Stimulated activated naive B cell treated with anti-CD40 and anti-IgM and Interleukin-4, amounts not matched to agents 10 μg/mL and 1 μg/mL and 100 μg/mL, for 72 hours (primary cell): ENCODE data around the gene DDR1.
"Not testable (repeated sequence)": the region's sequence is repeated elsewhere in the genome, so short reads cannot be mapped to it uniquely, and the experiment has no call there.

Experiments
- ATAC-seq, 2 donors: fragments of 150-1000 bp; cut with Tn5 transposase; replicated peaks; 2 replicates each; pipeline ENCODE4 v1.10.0; 2021; ENCODE audit warnings: moderate library complexity in 1 of 2
- DNase-seq: peaks from one replicate; pipeline ENCODE4 v3.0.0; 2021
- H3K27ac Mint-ChIP-seq: one replicate; pipeline ENCODE4 v1.8.0; 2022; ENCODE audit warnings: mild to moderate bottlenecking, mixed read lengths
- H3K27me3 Mint-ChIP-seq, 2 donors: one replicate each; pipeline ENCODE4 v1.8.0; 2022; ENCODE audit warnings: mixed read lengths in 2 of 2
- H3K36me3 Mint-ChIP-seq, 2 donors: one replicate each; pipeline ENCODE4 v1.8.0; 2022; ENCODE audit warnings: mixed read lengths in 2 of 2, mild to moderate bottlenecking in 1 of 2
- H3K4me1 Mint-ChIP-seq, 2 donors: one replicate each; pipeline ENCODE4 v1.8.0; 2022; ENCODE audit warnings: mixed read lengths in 2 of 2, mild to moderate bottlenecking in 1 of 2
- H3K4me3 Mint-ChIP-seq, 2 donors: one replicate each; pipeline ENCODE4 v1.8.0; 2022; ENCODE audit warnings: mild to moderate bottlenecking in 2 of 2, mixed read lengths in 2 of 2, moderate library complexity in 1 of 2
- H3K9me3 Mint-ChIP-seq, 2 donors: one replicate each; pipeline ENCODE4 v1.8.0; 2022; ENCODE audit warnings: mixed read lengths in 2 of 2, mild to moderate bottlenecking in 1 of 2

Gene DDR1

DNA sequence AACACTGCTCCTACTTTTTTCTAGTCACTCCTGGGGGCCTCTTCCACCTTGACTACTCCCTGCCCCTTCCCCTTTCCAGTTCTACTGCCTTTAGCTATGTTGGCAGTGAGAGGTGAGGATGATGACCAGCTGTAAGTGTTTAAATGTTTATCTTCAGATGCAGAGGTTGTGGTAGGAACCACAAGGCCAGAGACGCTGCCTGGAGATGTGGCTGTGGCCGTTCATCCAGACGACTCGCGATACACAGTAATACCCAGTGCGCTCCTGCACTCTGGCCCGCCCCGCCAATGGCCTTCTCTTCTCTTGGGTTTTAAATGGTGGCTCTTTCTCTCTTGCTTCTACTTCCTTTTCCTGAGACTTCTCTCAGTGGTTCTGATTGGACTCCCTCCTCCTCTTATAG lies 34.4 kb downstream of the DDR1 start:
- H3K36me3 Mint-ChIP-seq: peaks cover 56 to 73% of the 10 kb centered on the region in 2 donors
- peaks cover 21 to 49% of the 10 kb centered on the region in 2 donors for H3K4me1 Mint-ChIP-seq
- no peak for DNase-seq
- H3K9me3 Mint-ChIP-seq: no peaks in the 10 kb centered on the region
- no peak overlapping the region for H3K27ac Mint-ChIP-seq
- ATAC-seq: no peak
- H3K27me3 Mint-ChIP-seq: no peaks in the 10 kb centered on the region
- H3K4me3 Mint-ChIP-seq: no peak overlapping the region

DNA sequence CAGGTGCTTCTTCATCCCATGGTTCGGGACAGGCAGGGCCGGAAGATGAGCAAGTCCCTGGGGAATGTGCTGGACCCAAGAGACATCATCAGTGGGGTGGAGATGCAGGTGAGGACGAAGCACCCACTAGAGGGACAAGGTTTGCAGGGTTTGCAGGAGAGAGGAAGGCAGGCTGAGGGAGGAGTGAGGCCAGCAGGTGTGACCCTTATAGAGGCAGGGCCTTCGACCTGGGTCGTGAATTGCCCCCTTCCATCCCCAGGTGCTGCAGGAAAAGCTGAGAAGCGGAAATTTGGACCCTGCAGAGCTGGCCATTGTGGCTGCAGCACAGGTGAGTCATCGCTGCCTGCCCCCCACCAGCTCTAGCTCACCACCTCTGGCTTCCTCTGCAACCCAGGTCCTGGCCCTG lies 38.1 kb downstream of the DDR1 start:
- no peak for ATAC-seq
- peak overlapping the region; percentile 68 for H3K27ac Mint-ChIP-seq
- peaks cover 2 to 14% of the 10 kb centered on the region in 2 donors for H3K4me1 Mint-ChIP-seq
- peaks cover 55 to 79% of the 10 kb centered on the region in 2 donors for H3K36me3 Mint-ChIP-seq
- DNase-seq: no peak
- no peak overlapping the region for H3K4me3 Mint-ChIP-seq
- H3K27me3 Mint-ChIP-seq: no peaks in the 10 kb centered on the region
- no peaks in the 10 kb centered on the region for H3K9me3 Mint-ChIP-seq

DNA sequence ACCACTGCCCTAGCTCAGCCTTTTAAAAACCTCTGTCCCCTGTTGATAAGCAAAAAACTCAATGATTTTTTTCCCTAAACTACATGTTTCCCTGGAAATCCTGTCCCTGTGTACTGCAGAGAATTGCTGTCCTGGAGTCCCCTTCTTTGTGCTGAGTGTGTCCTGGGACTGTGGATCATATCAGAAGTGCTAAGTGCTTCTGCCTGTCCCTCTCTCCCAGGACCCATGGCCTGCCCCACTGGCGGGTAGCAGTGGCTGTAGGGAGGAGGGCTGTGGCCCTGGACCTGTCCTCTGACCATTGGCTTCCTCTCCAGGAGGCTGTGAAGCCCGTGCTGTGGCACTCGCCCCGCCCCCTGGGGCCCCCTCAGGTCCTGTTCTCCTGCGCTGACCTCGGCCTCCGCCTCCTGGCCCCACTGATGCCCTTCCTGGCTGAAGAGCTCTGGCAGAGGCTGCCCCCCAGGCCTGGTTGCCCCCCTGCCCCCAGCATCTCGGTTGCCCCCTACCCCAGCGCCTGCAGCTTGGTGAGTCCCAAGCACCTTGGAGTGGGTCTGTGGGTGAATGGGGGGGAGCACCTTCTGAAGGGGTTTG lies 39.8 kb downstream of the DDR1 start:
- not testable (repeated sequence) for H3K27ac Mint-ChIP-seq, H3K4me3 Mint-ChIP-seq, ATAC-seq, H3K9me3 Mint-ChIP-seq, H3K4me1 Mint-ChIP-seq, DNase-seq, H3K27me3 Mint-ChIP-seq
- H3K36me3 Mint-ChIP-seq: peaks cover 56 to 81% of the 10 kb centered on the region in 2 donors

DNA sequence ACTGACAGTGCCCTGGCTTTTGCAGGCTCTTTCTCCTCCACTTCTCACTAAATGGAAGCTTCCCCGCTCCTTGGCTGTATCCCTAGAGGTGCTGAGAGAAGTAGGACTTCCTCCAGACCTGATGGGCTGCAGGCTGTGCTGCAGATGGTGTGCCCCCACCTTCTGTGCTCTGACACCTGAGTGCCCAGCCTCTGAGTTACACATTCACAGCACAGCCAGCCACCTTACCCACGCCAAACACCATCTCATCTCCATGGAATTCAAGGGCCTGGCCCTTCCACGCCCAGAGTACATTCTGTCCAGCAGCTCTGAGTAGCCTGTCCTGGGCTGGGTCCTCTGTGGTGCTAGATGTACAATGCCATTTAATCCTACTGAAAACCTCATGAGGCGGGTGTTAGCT lies 42.3 kb downstream of the DDR1 start:
- DNase-seq: no peak
- Mint-ChIP-seq H3K27ac (no peak overlapping the region), H3K36me3 (peaks cover 42 to 63% of the 10 kb centered on the region in 2 donors), H3K4me1 (no peaks in the 10 kb centered on the region), H3K4me3 (no peak overlapping the region), H3K27me3 (peaks cover 0 to 6% of the 10 kb centered on the region in 2 donors), H3K9me3 (peaks cover 5 to 10% of the 10 kb centered on the region in 2 donors)
- ATAC-seq: no peak

DNA sequence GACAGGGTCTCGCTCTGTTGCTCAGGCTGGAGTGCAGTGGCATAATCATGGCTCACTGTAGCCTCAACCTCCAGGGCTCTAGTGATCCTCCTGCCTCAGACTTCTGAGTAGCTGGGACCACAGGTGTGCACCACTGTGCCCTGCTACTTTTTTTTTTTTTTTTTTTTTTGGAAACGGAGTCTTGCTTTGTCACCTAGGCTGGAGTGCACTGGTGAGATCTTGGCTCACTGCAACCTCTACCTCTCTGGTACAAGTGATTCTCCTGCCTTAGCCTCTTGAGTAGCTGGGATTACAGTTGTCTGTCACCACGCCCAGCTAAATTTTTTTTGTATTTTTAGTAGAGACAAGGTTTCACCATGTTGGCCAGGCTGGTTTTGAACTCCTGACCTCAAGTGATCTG lies 42.8 kb downstream of the DDR1 start:
- ATAC-seq, H3K4me3 Mint-ChIP-seq, DNase-seq, H3K27ac Mint-ChIP-seq, H3K4me1 Mint-ChIP-seq, H3K9me3 Mint-ChIP-seq: not testable (repeated sequence)
- Mint-ChIP-seq H3K36me3 (peaks cover 39 to 60% of the 10 kb centered on the region in 2 donors), H3K27me3 (peaks cover 0 to 10% of the 10 kb centered on the region in 2 donors)

DNA sequence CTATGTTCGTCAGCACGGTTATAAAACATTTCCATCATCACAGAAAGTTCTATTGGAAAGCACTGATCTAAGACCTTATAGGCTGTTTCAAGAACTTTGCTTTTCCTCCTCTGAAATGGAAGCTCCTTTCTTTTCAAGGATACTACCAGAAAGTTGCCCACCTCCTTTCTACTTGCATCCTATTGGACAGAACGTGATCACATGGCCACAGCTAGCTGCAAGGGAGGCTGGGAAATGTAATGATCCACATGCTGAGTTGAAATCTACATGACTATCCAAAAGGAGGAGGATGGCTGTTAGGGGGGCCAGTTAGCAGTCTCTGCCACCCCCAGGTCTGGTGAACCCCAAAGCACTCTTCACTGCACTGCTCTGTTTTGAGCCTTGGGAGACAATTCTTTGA lies 44.4 kb downstream of the DDR1 start:
- no peak for ATAC-seq
- peaks cover 5 to 10% of the 10 kb centered on the region in 2 donors for H3K9me3 Mint-ChIP-seq

DNA sequence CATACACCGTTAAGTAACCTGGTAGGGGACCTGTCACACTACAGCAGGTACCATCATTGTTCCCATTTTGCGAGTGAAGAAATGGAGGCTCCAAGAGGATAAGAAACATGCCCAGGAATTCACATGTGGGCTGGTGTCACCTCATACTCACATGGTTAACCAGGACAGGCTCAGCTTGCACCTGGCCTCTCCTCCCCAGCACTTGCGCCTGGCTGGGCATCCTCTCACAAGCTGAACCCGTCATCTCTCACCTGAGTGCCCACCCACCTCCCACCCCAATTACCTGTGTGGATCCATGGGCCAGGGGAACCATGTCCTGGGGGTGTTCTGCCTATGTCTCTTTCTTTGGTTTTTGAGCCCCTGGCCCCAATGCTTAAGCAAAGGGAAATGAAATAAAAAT lies 46.2 kb downstream of the DDR1 start:
- H3K27ac Mint-ChIP-seq: no peak overlapping the region
- H3K4me1 Mint-ChIP-seq: no peaks in the 10 kb centered on the region
- H3K4me3 Mint-ChIP-seq: no peak overlapping the region
- DNase-seq (no peak), ATAC-seq (no peak)
- peaks cover 5 to 10% of the 10 kb centered on the region in 2 donors for H3K9me3 Mint-ChIP-seq
- H3K36me3 Mint-ChIP-seq: peaks cover 26 to 34% of the 10 kb centered on the region in 2 donors
- H3K27me3 Mint-ChIP-seq: peaks cover 12 to 26% of the 10 kb centered on the region in 2 donors

More for the DNA sequence above, 44.4 kb downstream of the DDR1 start:
- no peaks in the 10 kb centered on the region for H3K4me1 Mint-ChIP-seq
- DNase-seq: no peak
- no peak overlapping the region for H3K27ac Mint-ChIP-seq
- no peak overlapping the region for H3K4me3 Mint-ChIP-seq
- peaks cover 30 to 44% of the 10 kb centered on the region in 2 donors for H3K36me3 Mint-ChIP-seq
- peaks cover 3 to 17% of the 10 kb centered on the region in 2 donors for H3K27me3 Mint-ChIP-seq

DNA sequence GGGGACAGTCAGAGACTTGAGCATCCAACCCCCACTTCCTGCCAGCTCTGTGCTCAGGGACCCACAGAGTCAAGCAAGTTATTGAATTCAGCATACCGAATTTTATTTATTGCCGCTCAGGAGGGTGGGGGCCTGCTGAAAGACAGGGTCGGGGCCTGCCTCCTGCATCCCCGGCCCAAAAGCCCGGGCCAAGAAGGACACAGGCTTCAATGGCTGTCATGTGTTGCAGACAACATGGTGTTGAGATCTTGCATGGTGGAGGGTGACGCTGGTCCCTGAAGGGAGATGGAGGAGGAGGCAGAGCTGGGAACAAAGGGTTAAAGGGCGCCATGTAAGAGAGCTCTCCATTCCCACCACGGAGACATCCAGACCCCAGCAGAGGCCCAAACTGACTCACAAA lies 47.0 kb downstream of the DDR1 start:
- no peak overlapping the region for H3K4me3 Mint-ChIP-seq
- no peaks in the 10 kb centered on the region for H3K4me1 Mint-ChIP-seq
- no peak overlapping the region for H3K27ac Mint-ChIP-seq

DNA sequence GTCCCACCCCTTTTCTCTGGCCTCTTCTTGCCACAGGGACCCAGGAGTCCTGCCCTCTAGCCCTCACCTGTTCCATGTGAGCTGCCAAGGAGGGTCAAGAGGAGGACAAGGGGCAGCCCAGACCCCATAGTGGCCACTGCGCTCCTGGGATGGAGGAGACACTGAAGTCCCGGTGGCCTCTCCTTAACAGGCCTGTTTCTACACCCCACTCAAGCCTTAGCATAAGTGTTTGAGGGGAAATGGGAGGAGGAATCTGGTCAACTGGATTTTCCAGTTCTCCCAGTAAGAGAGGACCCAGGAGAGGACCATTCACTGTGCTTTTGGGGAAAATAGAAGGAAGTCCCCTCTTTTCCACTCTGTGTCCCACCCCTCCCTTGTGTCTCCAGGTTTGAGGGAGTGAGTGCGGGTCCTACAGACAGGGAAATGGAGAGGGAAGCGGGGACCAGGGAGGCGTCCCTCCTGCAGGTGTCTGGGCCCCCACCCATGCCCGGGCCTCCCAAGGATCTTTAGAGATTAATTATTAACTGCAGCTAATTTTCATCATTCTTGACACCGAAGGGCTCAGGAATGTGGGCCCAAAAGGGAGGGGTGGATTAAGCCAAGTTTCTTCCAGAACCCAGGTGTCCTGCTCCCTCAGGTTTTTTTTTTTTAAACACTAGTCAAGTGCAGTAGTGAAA lies 47.8 kb downstream of the DDR1 start, which contains the start of gene SFTA2:
TSS of gene SFTA2 (minus strand) at position 202 of the 677 bp plus-strand sequence. CDS start at position 128, 74 bp downstream.
- H3K9me3 Mint-ChIP-seq: peaks cover 5 to 10% of the 10 kb centered on the region in 2 donors
- no peak within 1 kb of the TSS for H3K4me3 Mint-ChIP-seq
- H3K4me1 Mint-ChIP-seq: no peaks in the 10 kb centered on the region
- peaks cover 23 to 39% of the 10 kb centered on the region in 2 donors for H3K27me3 Mint-ChIP-seq
- no peak for ATAC-seq
- H3K36me3 Mint-ChIP-seq: peaks cover 18 to 22% of the 10 kb centered on the region in 2 donors
- no peak within 1 kb of the TSS for H3K27ac Mint-ChIP-seq
- DNase-seq: no peak

More for the DNA sequence above, 47.0 kb downstream of the DDR1 start:
- Mint-ChIP-seq H3K9me3 (peaks cover 5 to 10% of the 10 kb centered on the region in 2 donors), H3K36me3 (peaks cover 24 to 28% of the 10 kb centered on the region in 2 donors), H3K27me3 (peaks cover 15 to 31% of the 10 kb centered on the region in 2 donors)
- no peak for DNase-seq
- ATAC-seq: no peak

DNA sequence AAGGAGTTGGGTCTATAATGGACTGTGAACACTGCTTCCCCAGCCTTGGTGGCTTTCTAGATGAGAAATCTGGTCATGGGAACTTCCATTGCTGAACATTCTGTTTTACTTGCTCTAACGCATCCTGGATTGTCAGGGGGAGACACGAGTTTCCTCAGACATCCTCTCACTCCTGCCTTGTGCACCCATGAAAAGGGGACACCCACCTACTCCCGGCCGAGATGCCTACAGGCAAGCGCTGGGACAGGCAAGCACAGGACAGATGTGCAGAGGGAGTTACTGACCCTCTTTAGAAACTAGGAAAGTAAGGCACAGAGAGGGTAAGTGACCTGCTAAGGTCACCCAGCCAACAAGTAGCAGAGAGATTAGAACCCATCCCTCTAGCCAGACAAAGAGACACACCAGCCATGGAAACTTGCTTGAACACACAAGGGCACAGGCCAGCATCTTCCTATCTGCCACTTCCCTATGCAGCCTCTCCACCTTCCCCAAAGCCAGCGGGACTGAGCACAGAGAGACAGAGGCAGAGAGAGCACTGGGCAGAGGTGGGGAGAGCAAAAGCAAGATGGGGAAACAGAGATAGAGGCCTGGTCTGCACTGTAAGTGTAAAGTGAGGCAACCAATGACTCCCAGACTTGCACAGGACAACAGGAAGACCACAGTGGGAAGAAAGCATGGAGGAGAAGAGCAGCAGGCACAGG lies 48.5 kb downstream of the DDR1 start:
- Mint-ChIP-seq H3K36me3 (peaks cover 14 to 17% of the 10 kb centered on the region in 2 donors), H3K27ac (no peak overlapping the region)

DNA sequence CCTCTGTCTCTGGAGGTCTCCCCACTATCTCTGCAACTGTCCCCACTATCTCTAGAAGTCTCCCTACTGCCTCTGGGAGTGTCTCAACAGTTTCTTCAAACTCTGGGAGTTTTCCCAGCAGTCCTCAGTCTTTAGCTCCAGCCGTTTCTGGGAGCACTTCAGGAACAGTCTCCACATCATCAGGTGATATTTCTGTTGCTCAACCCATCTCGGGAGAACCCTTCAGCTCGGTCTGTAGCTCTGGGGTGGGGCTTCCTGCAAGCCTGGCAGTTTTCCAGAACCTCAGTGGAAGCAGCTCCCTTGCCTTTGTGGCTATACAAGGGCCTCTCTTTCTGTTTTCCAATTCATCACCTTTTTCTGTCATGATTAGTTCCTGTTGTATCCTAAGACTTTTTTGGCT lies 50.7 kb downstream of the DDR1 start:
- DNase-seq: no peak
- H3K36me3 Mint-ChIP-seq: no peaks in the 10 kb centered on the region
- peaks cover 43 to 61% of the 10 kb centered on the region in 2 donors for H3K27me3 Mint-ChIP-seq
- H3K4me3 Mint-ChIP-seq: no peak overlapping the region
- no peak overlapping the region for H3K27ac Mint-ChIP-seq
- no peaks in the 10 kb centered on the region for H3K9me3 Mint-ChIP-seq
- H3K4me1 Mint-ChIP-seq: peaks cover 0 to 4% of the 10 kb centered on the region in 2 donors
- no peak for ATAC-seq

More for the DNA sequence above, 48.5 kb downstream of the DDR1 start:
- ATAC-seq: no peak
- H3K4me1 Mint-ChIP-seq: no peaks in the 10 kb centered on the region
- no peak for DNase-seq
- H3K9me3 Mint-ChIP-seq: peaks cover 5 to 10% of the 10 kb centered on the region in 2 donors
- no peak overlapping the region for H3K4me3 Mint-ChIP-seq
- H3K27me3 Mint-ChIP-seq: peaks cover 28 to 46% of the 10 kb centered on the region in 2 donors

DNA sequence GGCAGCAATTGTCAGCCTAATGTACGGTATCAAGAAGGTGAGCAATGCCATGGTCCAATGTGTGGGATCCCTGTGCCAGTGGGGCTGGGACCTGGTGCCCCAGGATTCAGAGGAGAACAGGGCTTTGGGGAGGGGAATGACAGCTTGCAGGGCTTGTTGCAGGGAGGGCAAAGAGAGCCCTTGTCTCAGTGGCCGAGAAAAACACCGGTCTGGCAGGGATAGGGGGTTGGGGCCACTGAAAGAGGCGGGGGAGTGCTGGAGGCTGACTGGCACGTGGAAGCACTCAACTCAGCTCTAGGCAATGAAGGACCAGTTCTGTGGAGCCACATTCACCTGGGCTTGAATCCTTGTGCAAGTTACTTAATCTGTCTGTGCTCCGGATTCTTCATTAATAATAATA lies 52.9 kb downstream of the DDR1 start:
- peaks cover 60 to 73% of the 10 kb centered on the region in 2 donors for H3K27me3 Mint-ChIP-seq
- no peak for DNase-seq
- no peak for ATAC-seq
- peaks cover 0 to 4% of the 10 kb centered on the region in 2 donors for H3K4me1 Mint-ChIP-seq
- no peak overlapping the region for H3K27ac Mint-ChIP-seq
- H3K9me3 Mint-ChIP-seq: no peaks in the 10 kb centered on the region
- no peaks in the 10 kb centered on the region for H3K36me3 Mint-ChIP-seq
- no peak overlapping the region for H3K4me3 Mint-ChIP-seq

DNA sequence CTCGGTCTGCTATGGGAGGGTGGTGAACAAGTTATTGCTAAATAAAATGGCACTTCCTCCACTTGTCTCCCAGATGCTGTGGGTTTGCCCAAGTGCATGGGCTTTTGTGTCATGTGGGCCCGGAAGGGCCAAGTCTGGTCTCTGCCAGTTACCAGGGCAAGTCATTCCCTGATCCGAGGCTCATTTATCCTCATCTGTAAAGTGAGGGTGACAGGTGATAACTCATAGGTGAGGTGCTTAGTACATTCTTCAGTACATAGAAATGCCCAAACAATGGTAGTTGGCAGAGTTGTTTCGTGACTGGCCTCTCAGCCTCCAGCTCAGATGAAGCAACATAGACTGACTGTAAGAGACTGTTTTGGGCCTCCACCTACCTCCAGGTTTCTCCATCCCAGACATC lies 54.4 kb downstream of the DDR1 start:
- ATAC-seq: no peak
- Mint-ChIP-seq H3K36me3 (no peaks in the 10 kb centered on the region), H3K27ac (no peak overlapping the region), H3K4me1 (peaks cover 0 to 5% of the 10 kb centered on the region in 2 donors), H3K9me3 (no peaks in the 10 kb centered on the region), H3K4me3 (no peak overlapping the region), H3K27me3 (peaks cover 68 to 81% of the 10 kb centered on the region in 2 donors)
- DNase-seq: no peak

DNA sequence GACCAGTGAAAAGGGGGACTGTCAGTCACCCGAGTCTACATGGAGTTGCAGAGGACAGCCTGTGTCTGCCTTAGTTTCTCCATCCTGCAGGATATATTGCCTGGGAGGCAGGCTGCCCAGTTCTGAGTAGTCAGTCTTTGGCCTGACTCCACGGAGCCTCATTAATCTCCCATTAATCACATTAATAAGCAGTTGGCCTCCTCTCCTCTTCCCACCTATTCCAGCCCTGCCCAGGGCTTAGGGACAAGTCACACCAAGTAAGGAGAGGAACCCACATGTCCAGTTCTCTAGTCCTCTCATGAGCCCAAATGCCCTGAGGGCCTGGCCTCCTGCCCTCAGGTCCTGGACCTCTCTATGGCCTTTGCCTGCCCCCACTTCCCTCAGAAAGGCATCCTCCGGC lies 55.2 kb downstream of the DDR1 start:
- no peaks in the 10 kb centered on the region for H3K36me3 Mint-ChIP-seq
- ATAC-seq (no peak), DNase-seq (no peak)
- no peak overlapping the region for H3K4me3 Mint-ChIP-seq
- no peaks in the 10 kb centered on the region for H3K9me3 Mint-ChIP-seq
- H3K27me3 Mint-ChIP-seq: peaks cover 74 to 88% of the 10 kb centered on the region in 2 donors
- peaks cover 0 to 5% of the 10 kb centered on the region in 2 donors for H3K4me1 Mint-ChIP-seq
- no peak overlapping the region for H3K27ac Mint-ChIP-seq
